Stimulated activated CD4-positive, alpha-beta T cell treated with anti-CD3 and anti-CD28 coated beads, Interleukin-15, amount 100 ng/mL, for 1 hour (primary cell): Measurements from ENCODE around the gene FANCC.

Experiments
- DNase-seq, 2 donors: peaks; one replicate each; pipeline ENCODE4 v3.0.0-alpha.2; 2020; ENCODE audit warnings: low read depth in 1 of 2, low spot score in 1 of 2

Gene FANCC

GRCh38 chr9:95317119-95317892 lies at the start of gene FANCC:
FANCC (minus strand) TSS chr9:95317709; CDS start chr9:95249291, 68,418 bp downstream.
- DNase-seq = peak; percentile 68 to 82

GRCh38 chr9:95366731-95367325 lies 49.3 kb upstream of the FANCC start:
- no peak for DNase-seq

- no peak for DNase-seq
These were observed 48.3 kb upstream of the FANCC start for GRCh38 chr9:95365766-95366165.

GRCh38 chr9:95363051-95363841 lies 45.7 kb upstream of the FANCC start:
- DNase-seq = no peak

GRCh38 chr9:95360866-95361265 lies 43.4 kb upstream of the FANCC start:
- DNase-seq = no peak

GRCh38 chr9:95357316-95357715 lies 39.8 kb upstream of the FANCC start:
- no peak for DNase-seq

GRCh38 chr9:95355500-95355899 lies 38.0 kb upstream of the FANCC start:
- DNase-seq = no peak

GRCh38 chr9:95351051-95351450 lies 33.5 kb upstream of the FANCC start:
- no peak for DNase-seq

GRCh38 chr9:95350266-95350665 lies 32.8 kb upstream of the FANCC start:
- no peak for DNase-seq

GRCh38 chr9:95349091-95350038 lies 31.9 kb upstream of the FANCC start:
- DNase-seq = no peak

GRCh38 chr9:95346021-95346420 lies 28.5 kb upstream of the FANCC start:
- DNase-seq = no peak

- no peak for DNase-seq
These were observed 27.3 kb upstream of the FANCC start for GRCh38 chr9:95344735-95345325.

- DNase-seq = no peak
These were observed 26.3 kb upstream of the FANCC start for GRCh38 chr9:95343725-95344287.

GRCh38 chr9:95342571-95342970 lies 25.1 kb upstream of the FANCC start:
- DNase-seq = no peak

GRCh38 chr9:95341293-95341962 lies 23.9 kb upstream of the FANCC start:
- DNase-seq = no peak

- no peak for DNase-seq
These were observed 20.7 kb upstream of the FANCC start for GRCh38 chr9:95338243-95338642.

GRCh38 chr9:95336281-95336680 lies 18.8 kb upstream of the FANCC start:
- DNase-seq = peak in 1 of 2 donors; percentile 14

GRCh38 chr9:95333426-95333825 lies 15.9 kb upstream of the FANCC start:
- DNase-seq = no peak

- no peak for DNase-seq
These were observed 15.4 kb upstream of the FANCC start for GRCh38 chr9:95332860-95333259.
